Stimulated activated CD8-positive, alpha-beta memory T cell treated with anti-CD3 and anti-CD28 coated beads, Interleukin-4, amount 100 ng/mL, for 1 hour (primary cell): Measurements from ENCODE around the gene TMEM181.

Experiments used
- DNase-seq, 2 donors: peaks; one replicate each; pipeline ENCODE4 v3.0.0-alpha.2; 2020; ENCODE audit warnings: low read depth in 2 of 2, low spot score in 1 of 2

Gene TMEM181

GRCh38 chr6:158561938-158562337 lies 2.0 kb downstream of the TMEM181 start:
- DNase-seq = no peak

GRCh38 chr6:158564243-158565121 lies 4.6 kb downstream of the TMEM181 start:
- DNase-seq = no peak

- DNase-seq = no peak
Observed at GRCh38 chr6:158565122-158565429, 5.2 kb downstream of the TMEM181 start.

GRCh38 chr6:158565482-158566040 lies 5.7 kb downstream of the TMEM181 start:
- no peak for DNase-seq

- no peak for DNase-seq
Observed at GRCh38 chr6:158566207-158566818, 6.4 kb downstream of the TMEM181 start.

- DNase-seq = no peak
Observed at GRCh38 chr6:158567152-158567551, 7.3 kb downstream of the TMEM181 start.

GRCh38 chr6:158567871-158568401 lies 8.0 kb downstream of the TMEM181 start:
- DNase-seq = no peak

GRCh38 chr6:158568549-158568948 lies 8.7 kb downstream of the TMEM181 start:
- DNase-seq = no peak

- no peak for DNase-seq
Observed at GRCh38 chr6:158569036-158569435, 9.1 kb downstream of the TMEM181 start.

GRCh38 chr6:158570681-158570962 lies 10.7 kb downstream of the TMEM181 start:
- no peak for DNase-seq

GRCh38 chr6:158571826-158572652 lies 12.1 kb downstream of the TMEM181 start:
- DNase-seq = no peak

GRCh38 chr6:158572653-158573541 lies 13.0 kb downstream of the TMEM181 start:
- DNase-seq = no peak

- no peak for DNase-seq
Observed at GRCh38 chr6:158573542-158573931, 13.6 kb downstream of the TMEM181 start.

- no peak for DNase-seq
Observed at GRCh38 chr6:158574800-158575199, 14.9 kb downstream of the TMEM181 start.

GRCh38 chr6:158575550-158575949 lies 15.7 kb downstream of the TMEM181 start:
- DNase-seq = no peak

- no peak for DNase-seq
Observed at GRCh38 chr6:158584236-158584651, 24.4 kb downstream of the TMEM181 start.

GRCh38 chr6:158586652-158587051 lies 26.8 kb downstream of the TMEM181 start:
- no peak for DNase-seq

- DNase-seq = no peak
Observed at GRCh38 chr6:158589366-158589765, 29.5 kb downstream of the TMEM181 start.

- DNase-seq = no peak
Observed at GRCh38 chr6:158591134-158591809, 31.4 kb downstream of the TMEM181 start.

- DNase-seq = no peak
Observed at GRCh38 chr6:158591810-158592209, 31.9 kb downstream of the TMEM181 start.
